Measurements from ENCODE around the gene NDUFB11. TPM values are rescaled to one million over a fixed set of nuclear protein-coding genes. Genes with fewer than 3 reads are reported as not detected.

Gene NDUFB11
- total and polyA plus RNA-seq, 9 of the 15 experiments (the other 6 are each of a cell fraction or from before 2014, with no cell fraction given) = 20.9 to 269 (median 86.8) TPM

- TF ChIP-seq HDAC6 (IDR thresholded peaks at IDR 0.05; ENCODE audit: low read depth, low read length) (no peak), CLOCK (CRISPR knock-in tag; IDR thresholded peaks at IDR 0.05; ENCODE audit: borderline replicate concordance) (no peak), ZNF263 (CRISPR knock-in tag; IDR thresholded peaks at IDR 0.05; ENCODE audit: borderline replicate concordance) (0 out of 2 replicates have a peak, but pooled peaks have one; percentile 17), ZBTB2 (IDR thresholded peaks at IDR 0.05) (no peak), ZNF133 (CRISPR knock-in tag; IDR thresholded peaks at IDR 0.05) (no peak), SMARCA5 (IDR thresholded peaks at IDR 0.05) (no peak), ZSCAN29 (IDR thresholded peaks at IDR 0.05) (no peak), HDAC8 (tag; IDR thresholded peaks at IDR 0.05) (no peak), FOXJ3 (CRISPR knock-in tag; IDR thresholded peaks at IDR 0.05) (no peak)
- TF ChIP-seq, protein P1, sequence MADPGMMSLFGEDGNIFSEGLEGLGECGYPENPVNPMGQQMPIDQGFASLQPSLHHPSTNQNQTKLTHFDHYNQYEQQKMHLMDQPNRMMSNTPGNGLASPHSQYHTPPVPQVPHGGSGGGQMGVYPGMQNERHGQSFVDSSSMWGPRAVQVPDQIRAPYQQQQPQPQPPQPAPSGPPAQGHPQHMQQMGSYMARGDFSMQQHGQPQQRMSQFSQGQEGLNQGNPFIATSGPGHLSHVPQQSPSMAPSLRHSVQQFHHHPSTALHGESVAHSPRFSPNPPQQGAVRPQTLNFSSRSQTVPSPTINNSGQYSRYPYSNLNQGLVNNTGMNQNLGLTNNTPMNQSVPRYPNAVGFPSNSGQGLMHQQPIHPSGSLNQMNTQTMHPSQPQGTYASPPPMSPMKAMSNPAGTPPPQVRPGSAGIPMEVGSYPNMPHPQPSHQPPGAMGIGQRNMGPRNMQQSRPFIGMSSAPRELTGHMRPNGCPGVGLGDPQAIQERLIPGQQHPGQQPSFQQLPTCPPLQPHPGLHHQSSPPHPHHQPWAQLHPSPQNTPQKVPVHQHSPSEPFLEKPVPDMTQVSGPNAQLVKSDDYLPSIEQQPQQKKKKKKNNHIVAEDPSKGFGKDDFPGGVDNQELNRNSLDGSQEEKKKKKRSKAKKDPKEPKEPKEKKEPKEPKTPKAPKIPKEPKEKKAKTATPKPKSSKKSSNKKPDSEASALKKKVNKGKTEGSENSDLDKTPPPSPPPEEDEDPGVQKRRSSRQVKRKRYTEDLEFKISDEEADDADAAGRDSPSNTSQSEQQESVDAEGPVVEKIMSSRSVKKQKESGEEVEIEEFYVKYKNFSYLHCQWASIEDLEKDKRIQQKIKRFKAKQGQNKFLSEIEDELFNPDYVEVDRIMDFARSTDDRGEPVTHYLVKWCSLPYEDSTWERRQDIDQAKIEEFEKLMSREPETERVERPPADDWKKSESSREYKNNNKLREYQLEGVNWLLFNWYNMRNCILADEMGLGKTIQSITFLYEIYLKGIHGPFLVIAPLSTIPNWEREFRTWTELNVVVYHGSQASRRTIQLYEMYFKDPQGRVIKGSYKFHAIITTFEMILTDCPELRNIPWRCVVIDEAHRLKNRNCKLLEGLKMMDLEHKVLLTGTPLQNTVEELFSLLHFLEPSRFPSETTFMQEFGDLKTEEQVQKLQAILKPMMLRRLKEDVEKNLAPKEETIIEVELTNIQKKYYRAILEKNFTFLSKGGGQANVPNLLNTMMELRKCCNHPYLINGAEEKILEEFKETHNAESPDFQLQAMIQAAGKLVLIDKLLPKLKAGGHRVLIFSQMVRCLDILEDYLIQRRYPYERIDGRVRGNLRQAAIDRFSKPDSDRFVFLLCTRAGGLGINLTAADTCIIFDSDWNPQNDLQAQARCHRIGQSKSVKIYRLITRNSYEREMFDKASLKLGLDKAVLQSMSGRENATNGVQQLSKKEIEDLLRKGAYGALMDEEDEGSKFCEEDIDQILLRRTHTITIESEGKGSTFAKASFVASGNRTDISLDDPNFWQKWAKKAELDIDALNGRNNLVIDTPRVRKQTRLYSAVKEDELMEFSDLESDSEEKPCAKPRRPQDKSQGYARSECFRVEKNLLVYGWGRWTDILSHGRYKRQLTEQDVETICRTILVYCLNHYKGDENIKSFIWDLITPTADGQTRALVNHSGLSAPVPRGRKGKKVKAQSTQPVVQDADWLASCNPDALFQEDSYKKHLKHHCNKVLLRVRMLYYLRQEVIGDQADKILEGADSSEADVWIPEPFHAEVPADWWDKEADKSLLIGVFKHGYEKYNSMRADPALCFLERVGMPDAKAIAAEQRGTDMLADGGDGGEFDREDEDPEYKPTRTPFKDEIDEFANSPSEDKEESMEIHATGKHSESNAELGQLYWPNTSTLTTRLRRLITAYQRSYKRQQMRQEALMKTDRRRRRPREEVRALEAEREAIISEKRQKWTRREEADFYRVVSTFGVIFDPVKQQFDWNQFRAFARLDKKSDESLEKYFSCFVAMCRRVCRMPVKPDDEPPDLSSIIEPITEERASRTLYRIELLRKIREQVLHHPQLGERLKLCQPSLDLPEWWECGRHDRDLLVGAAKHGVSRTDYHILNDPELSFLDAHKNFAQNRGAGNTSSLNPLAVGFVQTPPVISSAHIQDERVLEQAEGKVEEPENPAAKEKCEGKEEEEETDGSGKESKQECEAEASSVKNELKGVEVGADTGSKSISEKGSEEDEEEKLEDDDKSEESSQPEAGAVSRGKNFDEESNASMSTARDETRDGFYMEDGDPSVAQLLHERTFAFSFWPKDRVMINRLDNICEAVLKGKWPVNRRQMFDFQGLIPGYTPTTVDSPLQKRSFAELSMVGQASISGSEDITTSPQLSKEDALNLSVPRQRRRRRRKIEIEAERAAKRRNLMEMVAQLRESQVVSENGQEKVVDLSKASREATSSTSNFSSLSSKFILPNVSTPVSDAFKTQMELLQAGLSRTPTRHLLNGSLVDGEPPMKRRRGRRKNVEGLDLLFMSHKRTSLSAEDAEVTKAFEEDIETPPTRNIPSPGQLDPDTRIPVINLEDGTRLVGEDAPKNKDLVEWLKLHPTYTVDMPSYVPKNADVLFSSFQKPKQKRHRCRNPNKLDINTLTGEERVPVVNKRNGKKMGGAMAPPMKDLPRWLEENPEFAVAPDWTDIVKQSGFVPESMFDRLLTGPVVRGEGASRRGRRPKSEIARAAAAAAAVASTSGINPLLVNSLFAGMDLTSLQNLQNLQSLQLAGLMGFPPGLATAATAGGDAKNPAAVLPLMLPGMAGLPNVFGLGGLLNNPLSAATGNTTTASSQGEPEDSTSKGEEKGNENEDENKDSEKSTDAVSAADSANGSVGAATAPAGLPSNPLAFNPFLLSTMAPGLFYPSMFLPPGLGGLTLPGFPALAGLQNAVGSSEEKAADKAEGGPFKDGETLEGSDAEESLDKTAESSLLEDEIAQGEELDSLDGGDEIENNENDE (IDR thresholded peaks at IDR 0.05; ENCODE audit: low read depth, low read length) = no peak
Measured at GRCh38 chrX:47193475-47194193, 49.1 kb upstream of the NDUFB11 start, which contains the start of gene UBA1 (continued).
